Lung (tissue), 12 donors: ENCODE results near the gene B4GALT4. TPM values are rescaled to one million over a fixed set of nuclear protein-coding genes. Genes with fewer than 3 reads are reported as not detected.

Experiments used
- ATAC-seq: fragments of 200-7000 bp; cut with Tn5 transposase; one replicate; pipeline ENCODE4 v1.9.1; 2020; ENCODE audit warnings: moderate number of reproducible peaks; ENCODE audit not compliant: insufficient read depth, low FRiP score
- DNase-seq, 3 donors: peaks; one replicate each; pipeline ENCODE4 v3.0.0-alpha.2; 2013 to 2017
- H3K27ac ChIP-seq, 2 donors: one replicate each; pipeline ENCODE4 v1.5.1; 2013; ENCODE audit warnings: mild to moderate bottlenecking in 2 of 2, moderate library complexity in 2 of 2, control low read depth in 1 of 2, inconsistent platforms in 1 of 2, low read depth in 1 of 2, low read length in 1 of 2
- H3K27me3 ChIP-seq, 3 donors: one replicate each; pipeline ENCODE4 v1.5.1; 2013; ENCODE audit warnings: low read length in 2 of 3; ENCODE audit not compliant: control insufficient read depth in 3 of 3, insufficient read depth in 3 of 3
- H3K36me3 ChIP-seq, 4 donors: one replicate each; pipeline ENCODE4 v1.5.1; 2013; ENCODE audit warnings: low read length in 4 of 4, mild to moderate bottlenecking in 1 of 4, moderate library complexity in 1 of 4; ENCODE audit not compliant: control insufficient read depth in 4 of 4, insufficient read depth in 4 of 4
- H3K4me1 ChIP-seq, 5 donors: one replicate each; pipeline ENCODE4 v1.5.1; 2013; ENCODE audit warnings: low read length in 5 of 5, mild to moderate bottlenecking in 2 of 5, moderate library complexity in 1 of 5; ENCODE audit not compliant: control insufficient read depth in 5 of 5, insufficient read depth in 5 of 5
- H3K4me3 ChIP-seq: one replicate; pipeline ENCODE4 v1.5.1; 2013; ENCODE audit warnings: mild to moderate bottlenecking, control low read depth, moderate library complexity
- H3K9ac ChIP-seq, 2 donors: one replicate each; pipeline ENCODE4 v1.5.1; 2013; ENCODE audit warnings: low read length in 2 of 2, control low read depth in 1 of 2; ENCODE audit not compliant: insufficient read depth in 1 of 2
- H3K9me3 ChIP-seq, 4 donors: one replicate each; pipeline ENCODE4 v1.5.1; 2013; ENCODE audit warnings: low read length in 3 of 4, mild to moderate bottlenecking in 1 of 4, moderate library complexity in 1 of 4; ENCODE audit not compliant: control insufficient read depth in 4 of 4, insufficient read depth in 3 of 4
- WGBS, 2 donors: extraction: QIAGEN DNeasy Blood & Tissue Kit; methylation state at CpG; one replicate each; pipeline ENCODE4 v1.1.7; 2013; 5-methylcytosine and 5-hydroxymethylcytosine counted together
- polyA plus RNA-seq, 2 donors: library from polyadenylated mRNA; stranded (reverse); fragments of 200-250 nt; gene quantifications; one replicate each; pipeline ENCODE4 v1.2.1, GENCODE V29; 2013
- total RNA-seq, 2 donors: library from RNA; depleted of rRNA in 1 of 2; stranded (reverse); fragments of >200 nt in 1 of 2; gene quantifications; one replicate each; pipeline ENCODE4 v1.2.1, GENCODE V29; 2014 to 2021
- TF ChIP-seq, protein P1 (sequence below): IDR thresholded peaks from 2 replicates; pipeline ENCODE4 v1.5.1; 2012; ENCODE audit warnings: mild to moderate bottlenecking; ENCODE audit errors: control extremely low read depth, extremely low read depth
- donor health status: control.
- donor health status: control.
- donor health status: Bipolar disorder and iron deficiency.
- donor health status: healthy.
- donor health status: DM: yes; HTN: yes; CAD: no.

Gene B4GALT4
- total and polyA plus RNA-seq, 4 donors: 7.5 to 23.2 (median 15.8) TPM

DNA sequence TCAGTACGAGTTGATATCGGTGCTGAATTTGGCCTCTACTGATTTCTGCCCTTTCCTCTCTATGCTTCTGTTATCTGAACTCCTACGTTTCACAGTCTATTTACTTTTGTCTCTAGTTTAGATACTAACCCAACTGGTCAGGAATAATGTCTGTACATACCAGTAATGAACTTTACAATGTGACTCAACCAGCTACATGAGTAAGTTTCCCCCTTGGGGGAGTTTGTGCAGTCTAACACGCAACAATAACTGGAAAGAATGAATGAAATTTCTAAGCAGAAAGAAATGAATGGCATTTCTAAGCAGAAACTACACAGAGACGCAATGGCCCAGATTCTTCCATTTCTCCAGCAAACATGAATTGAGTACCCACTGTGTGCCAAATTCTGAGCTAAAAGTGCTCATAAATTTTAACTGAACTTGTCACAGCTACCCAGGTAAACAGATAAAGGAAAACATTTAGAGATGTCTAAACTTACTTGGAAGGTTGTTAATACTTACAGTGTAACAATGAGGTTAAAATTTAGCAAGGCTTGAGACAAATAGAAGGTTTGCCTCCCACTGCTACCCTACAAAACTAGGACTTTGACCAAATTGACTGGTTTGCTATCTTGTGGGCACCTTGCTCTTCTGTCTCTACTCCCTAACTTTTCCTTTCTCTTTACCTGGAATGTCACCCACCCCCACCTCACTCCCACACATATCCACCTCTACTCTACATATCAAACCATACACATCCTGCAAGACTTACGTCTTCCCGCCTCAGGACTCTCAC is 55.7 kb downstream of the B4GALT4 start:
- H3K9ac ChIP-seq: no peak overlapping the region
- 86 to 88% methylated on average over 7 of the region's 7 CpGs for WGBS, 2 donors
- DNase-seq: no peak
- no peak overlapping the region for H3K27ac ChIP-seq
- no peaks in the 10 kb centered on the region for H3K36me3 ChIP-seq
- peaks cover 0 to 6% (median 0%) of the 10 kb centered on the region in 5 donors for H3K4me1 ChIP-seq
- H3K4me3 ChIP-seq: no peak overlapping the region
- no peaks in the 10 kb centered on the region for H3K27me3 ChIP-seq
- TF ChIP-seq, protein P1, sequence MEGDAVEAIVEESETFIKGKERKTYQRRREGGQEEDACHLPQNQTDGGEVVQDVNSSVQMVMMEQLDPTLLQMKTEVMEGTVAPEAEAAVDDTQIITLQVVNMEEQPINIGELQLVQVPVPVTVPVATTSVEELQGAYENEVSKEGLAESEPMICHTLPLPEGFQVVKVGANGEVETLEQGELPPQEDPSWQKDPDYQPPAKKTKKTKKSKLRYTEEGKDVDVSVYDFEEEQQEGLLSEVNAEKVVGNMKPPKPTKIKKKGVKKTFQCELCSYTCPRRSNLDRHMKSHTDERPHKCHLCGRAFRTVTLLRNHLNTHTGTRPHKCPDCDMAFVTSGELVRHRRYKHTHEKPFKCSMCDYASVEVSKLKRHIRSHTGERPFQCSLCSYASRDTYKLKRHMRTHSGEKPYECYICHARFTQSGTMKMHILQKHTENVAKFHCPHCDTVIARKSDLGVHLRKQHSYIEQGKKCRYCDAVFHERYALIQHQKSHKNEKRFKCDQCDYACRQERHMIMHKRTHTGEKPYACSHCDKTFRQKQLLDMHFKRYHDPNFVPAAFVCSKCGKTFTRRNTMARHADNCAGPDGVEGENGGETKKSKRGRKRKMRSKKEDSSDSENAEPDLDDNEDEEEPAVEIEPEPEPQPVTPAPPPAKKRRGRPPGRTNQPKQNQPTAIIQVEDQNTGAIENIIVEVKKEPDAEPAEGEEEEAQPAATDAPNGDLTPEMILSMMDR: no peak
- ATAC-seq: no peak
- H3K9me3 ChIP-seq: no peaks in the 10 kb centered on the region

DNA sequence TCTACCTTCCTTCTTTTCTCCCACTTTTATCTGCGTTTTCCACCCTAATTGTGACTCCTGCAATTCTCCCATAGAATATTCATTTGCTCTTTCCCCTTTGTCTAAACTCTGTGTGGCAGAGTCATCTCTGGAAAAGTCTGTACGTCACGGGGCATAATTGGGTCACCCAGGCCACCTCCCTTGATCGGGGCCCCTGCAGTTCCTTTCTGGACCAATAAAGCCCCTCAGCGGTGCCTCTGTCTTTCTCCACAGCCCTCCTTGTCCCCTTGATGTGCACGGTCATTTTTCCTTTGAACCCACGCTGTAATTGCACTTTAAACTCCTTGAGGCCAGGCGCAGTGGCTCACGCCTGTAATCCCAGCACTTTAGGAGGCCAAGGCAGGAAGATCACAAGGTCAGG is 56.6 kb downstream of the B4GALT4 start:
- H3K4me1 ChIP-seq: peaks cover 0 to 3% (median 0%) of the 10 kb centered on the region in 5 donors
- H3K4me3 ChIP-seq: no peak overlapping the region
- WGBS, 2 donors: 77 to 85% methylated on average over 9 of the region's 9 CpGs
- TF ChIP-seq, protein P1: no peak
- ATAC-seq: no peak
- H3K36me3 ChIP-seq: no peaks in the 10 kb centered on the region
- no peaks in the 10 kb centered on the region for H3K27me3 ChIP-seq
- no peak overlapping the region for H3K9ac ChIP-seq
- no peak overlapping the region for H3K27ac ChIP-seq
- DNase-seq: no peak
- H3K9me3 ChIP-seq: no peaks in the 10 kb centered on the region

DNA sequence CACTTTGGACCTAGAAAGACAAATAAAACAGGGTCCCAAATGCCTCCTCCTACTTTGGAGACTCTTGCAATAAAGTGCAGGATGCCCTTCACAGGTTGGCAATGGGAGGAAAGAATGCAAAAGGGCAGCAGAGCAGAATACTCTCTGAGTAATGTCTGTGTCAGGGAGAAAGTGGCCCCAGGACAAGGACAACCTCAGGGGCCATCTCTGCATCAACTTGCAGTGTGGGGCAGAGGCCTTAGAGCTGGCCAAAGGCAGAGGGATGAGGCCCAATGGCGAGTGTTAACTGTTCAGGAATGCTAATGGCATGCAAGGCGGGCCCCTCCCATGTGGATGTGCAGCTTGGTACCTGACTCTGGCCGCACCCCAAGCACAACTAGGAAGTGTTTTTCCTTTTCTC is 58.9 kb downstream of the B4GALT4 start:
- DNase-seq: no peak
- Histone ChIP-seq H3K27me3 (no peaks in the 10 kb centered on the region), H3K4me3 (no peak overlapping the region), H3K9ac (no peak overlapping the region), H3K27ac (no peak overlapping the region), H3K36me3 (no peaks in the 10 kb centered on the region), H3K9me3 (no peaks in the 10 kb centered on the region), H3K4me1 (no peaks in the 10 kb centered on the region)
- ATAC-seq: no peak
- TF ChIP-seq, protein P1: no peak
- WGBS, 2 donors: 81 to 86% methylated on average over 3 of the region's 3 CpGs

DNA sequence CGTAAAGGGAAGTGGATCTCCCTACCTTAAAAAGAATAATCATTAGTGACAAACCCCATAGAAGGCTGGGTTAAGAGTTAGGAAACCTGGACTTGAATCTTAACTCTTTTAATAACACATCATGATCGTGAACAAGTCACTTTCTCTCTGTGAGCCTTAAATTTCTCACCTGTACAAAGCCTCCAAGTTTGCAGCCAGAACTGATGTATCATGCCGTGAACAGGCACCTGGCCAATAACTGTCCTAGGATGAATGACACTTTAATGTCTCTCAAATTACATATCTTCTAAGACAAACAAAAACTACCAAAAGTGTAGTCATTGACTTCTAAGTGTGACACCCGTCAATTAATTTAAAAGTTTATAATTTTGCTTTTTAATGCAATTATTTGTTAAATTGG is 63.4 kb downstream of the B4GALT4 start:
- TF ChIP-seq, protein P1: no peak

More for the DNA sequence above, 63.4 kb downstream of the B4GALT4 start:
- WGBS, 2 donors: 87 to 92% methylated on average over 4 of the region's 4 CpGs
- H3K9ac ChIP-seq: no peak overlapping the region
- H3K4me3 ChIP-seq: no peak overlapping the region
- H3K27ac ChIP-seq: no peak overlapping the region
- H3K9me3 ChIP-seq: no peaks in the 10 kb centered on the region
- no peaks in the 10 kb centered on the region for H3K36me3 ChIP-seq
- ATAC-seq (no peak), DNase-seq (no peak)
- no peaks in the 10 kb centered on the region for H3K4me1 ChIP-seq
- H3K27me3 ChIP-seq: no peaks in the 10 kb centered on the region
